HG03521 (cell line): ENCODE measurements around the gene C15orf61.

Source experiments
- ATAC-seq: cut with Tn5 transposase; IDR thresholded peaks from one replicate; pipeline ENCODE4 v1.9.1; 2021; ENCODE audit warnings: mild to moderate bottlenecking, moderate library complexity; ENCODE audit not compliant: unreplicated experiment

Gene C15orf61

DNA sequence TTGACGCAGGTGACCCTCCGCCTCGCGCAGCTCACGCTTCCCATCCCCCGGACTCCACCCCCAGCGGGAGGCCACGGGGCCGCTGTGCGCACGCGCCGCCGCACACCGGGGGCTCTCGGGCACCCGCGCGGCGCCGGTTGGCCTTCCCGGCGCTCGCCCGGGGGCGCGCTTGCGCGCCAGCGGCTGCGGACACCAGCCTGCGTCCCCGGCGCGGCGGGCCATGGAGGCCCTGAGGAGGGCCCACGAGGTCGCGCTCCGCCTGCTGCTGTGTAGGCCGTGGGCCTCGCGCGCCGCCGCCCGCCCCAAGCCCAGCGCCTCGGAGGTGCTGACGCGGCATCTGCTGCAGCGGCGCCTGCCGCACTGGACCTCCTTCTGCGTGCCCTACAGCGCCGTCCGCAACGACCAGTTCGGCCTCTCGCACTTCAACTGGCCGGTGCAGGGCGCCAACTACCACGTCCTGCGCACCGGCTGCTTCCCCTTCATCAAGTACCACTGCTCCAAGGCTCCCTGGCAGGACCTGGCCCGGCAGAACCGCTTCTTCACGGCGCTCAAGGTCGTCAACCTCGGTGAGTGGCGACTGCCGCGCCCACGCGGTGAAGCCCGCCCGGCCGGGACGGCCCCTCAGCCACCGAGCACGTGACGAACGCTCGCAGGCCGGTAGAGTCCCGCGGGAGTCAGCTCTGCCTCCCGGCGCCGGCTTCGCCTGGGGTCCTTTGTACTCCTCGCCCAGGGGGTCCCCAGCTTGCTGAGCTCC lies at the start of gene C15orf61:
TSS of gene C15orf61 (plus strand) at position 103 of the 754 bp plus-strand sequence. CDS start at position 221, 118 bp downstream.
- ATAC-seq = peak; percentile 72

DNA sequence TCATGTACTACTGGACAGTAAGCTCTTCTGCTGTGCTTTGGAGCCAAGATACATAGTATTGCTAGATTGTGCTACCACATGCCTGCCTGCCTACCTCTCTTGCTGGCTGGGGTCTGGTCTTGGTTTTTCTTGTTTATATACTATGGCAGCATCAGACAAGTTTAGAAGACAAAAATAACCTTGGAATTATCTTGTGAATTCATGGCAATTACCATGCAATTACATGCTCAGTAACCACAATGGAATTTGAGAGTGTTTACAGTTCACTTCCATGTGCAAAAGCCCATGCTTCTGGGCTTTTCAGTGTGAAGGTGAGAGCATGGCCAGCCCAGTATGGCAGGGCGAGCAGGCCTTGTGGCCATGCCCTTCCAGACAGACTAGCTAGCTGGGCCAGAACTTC lies 48.0 kb upstream of the C15orf61 start:
- ATAC-seq = no peak

DNA sequence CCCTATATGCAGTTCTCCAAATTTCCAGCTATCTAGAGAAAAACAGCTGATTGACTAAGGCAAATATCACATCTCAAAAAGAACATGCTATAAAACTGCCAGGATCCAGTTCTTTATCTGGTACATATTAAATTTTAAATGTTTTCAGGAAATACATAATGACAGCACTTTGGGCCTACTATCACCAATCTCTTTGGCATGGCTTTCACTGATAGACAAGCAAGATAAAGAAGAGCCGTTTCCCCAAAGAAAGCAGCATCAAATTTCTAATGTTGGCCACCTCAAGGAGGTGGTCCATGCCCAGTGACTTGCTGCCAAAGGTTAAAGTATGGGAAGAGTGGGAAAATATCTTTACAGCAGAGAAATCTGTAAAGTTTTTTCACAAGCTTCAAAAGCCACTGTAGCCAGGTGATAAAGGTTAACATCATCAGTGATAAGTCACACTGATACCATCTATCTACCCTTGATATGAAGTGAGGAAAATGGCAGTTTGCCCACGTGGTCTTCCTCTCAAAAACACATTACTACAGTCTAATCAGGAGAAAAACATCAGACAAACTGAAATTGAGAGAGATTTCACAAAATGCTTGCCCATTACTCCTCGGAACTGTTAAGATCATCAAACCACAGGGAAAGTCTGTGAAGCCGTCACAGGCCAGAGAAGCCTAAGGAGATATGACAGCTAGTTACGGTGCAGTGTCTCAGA lies 46.4 kb upstream of the C15orf61 start:
- ATAC-seq = no peak

DNA sequence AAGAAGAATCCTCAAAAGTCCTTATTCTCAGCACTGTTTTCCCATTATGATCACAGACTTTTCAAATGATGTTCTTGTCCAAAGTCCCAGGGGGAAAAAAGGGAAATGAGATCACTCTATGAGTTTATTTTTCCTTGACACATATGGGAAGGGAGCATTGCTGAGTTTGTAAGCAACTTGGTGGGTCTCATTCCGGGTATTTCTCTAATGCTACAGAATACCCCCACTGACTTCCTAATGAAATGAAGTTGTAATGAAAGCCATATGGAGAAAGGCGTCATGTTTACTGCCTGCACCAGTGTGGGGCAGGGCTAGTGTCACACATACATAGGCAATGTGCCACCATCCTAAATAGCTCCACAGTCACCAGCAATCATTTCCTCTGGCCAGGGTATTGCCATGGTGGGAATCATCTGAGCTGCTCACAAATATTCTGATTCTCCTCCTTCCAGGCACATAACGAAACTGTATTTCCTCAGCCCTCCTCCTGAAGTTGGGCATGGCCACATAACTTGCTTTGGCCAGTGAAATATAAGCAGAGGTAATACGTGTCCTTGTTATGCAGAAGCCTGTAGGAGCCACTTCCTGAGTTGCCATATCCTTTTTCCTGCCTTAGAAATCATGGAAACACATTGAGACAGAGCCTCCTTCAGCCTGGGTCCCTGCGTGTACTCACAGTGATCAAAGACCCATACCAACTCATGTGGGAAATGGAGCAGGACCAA lies 41.0 kb upstream of the C15orf61 start:
- no peak for ATAC-seq

DNA sequence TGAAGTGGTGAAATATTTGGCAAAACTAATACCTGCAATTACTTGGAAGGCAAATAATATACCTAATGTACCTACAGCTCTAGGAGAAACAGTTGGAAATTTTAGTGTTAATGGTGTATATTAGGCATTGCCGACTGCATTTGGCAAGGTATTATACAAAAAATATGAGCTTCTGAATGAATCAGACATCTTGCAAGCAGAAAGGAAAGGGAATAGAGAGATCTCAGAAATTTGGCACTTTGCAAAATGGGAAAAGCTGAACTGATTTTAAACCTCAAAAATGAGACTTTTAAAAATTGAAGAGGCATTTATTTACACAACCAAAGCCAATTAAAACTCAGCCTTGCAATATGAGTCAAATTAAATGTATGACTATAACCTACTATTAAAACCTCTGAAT lies 40.2 kb upstream of the C15orf61 start:
- no peak for ATAC-seq

DNA sequence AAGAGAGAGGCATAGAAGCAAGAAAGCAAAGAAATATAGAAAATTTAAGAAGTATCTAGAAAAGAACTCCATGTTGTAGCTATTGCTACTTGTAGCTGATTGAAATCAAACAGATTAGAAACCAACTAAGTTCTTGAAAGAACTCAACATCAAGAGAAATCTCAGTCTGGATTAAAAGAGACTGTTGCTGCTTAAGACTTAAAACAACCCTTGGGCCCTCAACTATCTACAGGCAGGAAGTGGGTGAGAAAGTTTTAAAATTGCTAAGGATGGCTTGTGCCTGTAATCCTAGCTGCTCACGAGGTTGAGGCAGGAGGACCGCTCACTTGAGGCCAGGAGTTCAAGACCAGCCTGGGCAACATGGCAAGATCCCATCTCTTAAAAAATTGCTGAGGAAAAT lies 39.3 kb upstream of the C15orf61 start:
- no peak for ATAC-seq

DNA sequence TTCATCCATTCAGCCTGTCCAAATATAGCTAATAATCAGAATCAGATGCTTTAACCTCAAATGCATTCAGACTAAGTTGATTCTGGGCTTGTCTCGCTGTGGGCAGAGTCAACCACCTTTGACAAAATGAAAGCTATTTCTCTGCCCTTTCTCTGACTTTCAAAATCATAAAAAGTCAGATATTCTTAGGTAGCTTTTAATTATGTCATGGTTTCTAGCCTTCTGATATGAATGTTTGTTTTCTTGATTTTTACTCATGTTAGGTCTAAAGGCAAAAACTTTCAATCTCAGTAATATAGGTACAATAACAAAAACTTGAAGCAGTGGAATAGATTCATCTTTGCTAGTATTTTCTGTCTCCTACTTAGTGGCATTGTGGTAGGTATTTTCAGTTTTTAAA lies 25.3 kb upstream of the C15orf61 start:
- no peak for ATAC-seq

DNA sequence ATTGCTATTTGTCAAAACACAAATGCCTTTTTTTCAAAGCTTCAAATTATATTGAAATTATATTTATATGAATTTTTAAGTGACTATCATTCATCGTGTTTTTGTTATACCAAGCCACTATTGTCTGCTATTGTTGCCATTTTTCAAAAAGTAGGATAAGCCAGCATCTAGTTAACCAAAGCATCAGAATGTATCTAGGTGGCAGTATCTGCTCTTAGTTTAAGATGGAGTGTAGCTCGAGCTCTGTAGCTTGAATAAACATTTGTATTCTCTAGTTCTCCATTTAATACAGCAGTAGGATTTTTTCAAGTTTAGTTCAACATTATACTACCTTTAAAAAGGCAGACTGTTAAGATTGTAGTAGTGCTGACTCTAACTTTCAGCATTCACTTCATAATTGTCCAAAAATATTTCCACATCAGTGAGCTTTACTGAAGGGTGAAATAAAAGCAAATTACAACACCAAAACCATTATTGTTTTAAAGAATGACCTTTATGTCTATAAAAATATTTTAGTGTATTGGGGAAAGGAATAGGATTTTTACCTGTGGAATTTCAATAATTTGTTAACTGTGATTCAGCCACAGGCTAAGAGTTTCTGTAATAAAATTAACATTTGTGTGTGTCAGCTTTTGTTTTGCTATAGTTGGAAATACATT lies 19.6 kb upstream of the C15orf61 start:
- no peak for ATAC-seq

DNA sequence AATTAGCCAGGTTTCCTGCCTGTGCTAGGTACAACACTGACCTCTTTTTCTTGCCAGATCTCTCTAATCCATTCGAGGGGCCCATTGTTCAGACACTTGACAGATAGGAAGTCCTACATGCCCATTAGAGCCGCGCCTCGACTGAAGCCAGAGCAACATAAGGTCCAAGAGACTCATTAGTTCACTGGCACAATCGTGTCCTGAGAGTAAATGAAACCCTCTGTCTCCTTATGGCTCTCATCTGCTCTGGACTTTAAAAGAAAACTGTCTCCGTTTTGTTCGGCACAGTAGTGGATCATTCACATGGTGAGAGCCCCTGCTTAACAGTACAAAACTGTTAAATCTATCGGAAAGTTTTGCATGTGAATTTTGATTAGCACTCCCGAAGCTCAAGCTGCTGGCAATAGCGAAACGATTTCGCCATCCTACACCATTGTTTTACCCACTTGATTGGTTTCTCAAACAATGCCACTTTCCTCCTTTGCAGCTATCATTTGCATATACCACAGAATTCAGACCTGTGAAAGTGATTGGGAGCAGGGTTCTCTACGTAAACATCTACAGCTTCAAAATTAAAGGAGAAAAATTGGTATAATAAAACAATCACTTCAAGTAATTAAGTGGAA lies 19.0 kb upstream of the C15orf61 start:
- no peak for ATAC-seq

DNA sequence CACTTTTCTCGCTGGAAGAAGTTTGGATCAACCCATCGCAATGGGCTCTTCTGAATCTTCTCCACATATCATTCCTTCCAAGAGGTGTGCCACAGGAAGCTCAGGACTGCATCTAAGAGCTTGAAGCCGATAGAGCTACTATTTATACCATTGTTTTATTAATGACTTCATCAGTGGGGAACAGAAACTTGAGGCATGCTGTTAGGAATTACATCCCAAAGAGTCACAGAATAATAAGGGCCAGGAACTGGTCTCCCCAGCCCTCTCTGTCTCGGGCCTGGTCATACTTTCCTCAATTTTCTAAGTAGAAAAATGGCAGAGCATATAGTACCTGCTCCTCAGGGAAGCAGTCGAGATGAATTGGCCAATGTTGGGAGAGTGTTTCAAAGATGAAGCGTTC lies 16.9 kb upstream of the C15orf61 start:
- no peak for ATAC-seq

DNA sequence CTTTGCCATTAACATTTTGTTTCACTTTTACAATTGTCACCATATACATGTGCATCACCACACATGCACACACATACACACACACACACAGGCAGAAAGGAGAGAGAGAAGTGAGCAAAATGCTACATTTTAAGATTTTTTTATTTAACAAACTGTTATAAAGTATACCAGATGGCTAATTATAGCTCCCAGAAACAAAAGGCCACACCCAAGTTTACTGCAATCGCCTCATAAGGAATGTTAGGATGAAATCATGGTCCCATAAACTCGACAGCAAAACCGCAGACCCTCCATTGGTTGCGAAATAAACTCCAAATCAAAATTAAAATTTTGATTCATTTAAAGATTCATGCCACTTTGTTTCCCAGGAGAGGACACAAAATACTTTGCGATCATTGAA lies 16.1 kb upstream of the C15orf61 start:
- no peak for ATAC-seq

DNA sequence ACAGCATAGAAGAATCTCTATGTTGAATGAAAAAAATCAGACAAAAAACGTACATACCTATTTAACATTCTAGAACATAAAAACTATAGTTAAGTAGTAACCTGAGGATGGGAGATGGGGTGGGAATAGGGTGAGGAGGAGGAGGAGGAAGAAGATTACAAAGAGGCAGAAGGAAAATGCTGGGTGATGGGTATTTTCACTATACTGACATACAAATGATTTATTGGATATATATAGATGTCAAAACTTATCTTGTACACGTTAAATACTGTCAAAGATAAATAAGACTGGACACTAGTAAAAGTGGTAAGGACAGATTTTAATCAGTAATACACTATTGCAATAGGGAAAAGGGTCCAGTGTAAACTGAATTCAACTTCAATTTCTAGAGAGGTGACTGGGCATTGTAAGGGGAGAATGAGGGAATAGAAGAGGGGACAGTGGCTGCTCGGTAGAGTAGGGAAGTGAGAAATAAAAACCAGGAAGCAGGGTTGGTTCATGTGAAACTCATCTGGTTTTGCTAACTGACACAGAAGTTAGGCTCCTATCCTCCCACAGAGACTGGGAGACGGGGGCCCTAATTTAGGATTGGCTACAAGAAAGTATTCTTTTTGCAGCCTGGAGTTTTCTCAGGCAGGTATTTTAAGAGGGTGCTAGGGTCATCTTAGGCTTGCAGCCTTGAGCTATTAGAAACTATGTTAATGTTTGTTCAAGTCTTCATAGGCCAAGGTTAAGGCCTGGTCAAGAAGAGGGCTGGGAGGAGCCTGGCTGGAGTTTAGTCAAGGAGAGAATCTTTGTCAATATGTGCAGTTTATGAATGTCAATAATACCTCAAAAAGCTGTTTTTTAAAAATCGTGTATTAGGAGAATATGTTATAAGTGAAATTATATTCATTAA lies 15.0 kb upstream of the C15orf61 start:
- no peak for ATAC-seq

DNA sequence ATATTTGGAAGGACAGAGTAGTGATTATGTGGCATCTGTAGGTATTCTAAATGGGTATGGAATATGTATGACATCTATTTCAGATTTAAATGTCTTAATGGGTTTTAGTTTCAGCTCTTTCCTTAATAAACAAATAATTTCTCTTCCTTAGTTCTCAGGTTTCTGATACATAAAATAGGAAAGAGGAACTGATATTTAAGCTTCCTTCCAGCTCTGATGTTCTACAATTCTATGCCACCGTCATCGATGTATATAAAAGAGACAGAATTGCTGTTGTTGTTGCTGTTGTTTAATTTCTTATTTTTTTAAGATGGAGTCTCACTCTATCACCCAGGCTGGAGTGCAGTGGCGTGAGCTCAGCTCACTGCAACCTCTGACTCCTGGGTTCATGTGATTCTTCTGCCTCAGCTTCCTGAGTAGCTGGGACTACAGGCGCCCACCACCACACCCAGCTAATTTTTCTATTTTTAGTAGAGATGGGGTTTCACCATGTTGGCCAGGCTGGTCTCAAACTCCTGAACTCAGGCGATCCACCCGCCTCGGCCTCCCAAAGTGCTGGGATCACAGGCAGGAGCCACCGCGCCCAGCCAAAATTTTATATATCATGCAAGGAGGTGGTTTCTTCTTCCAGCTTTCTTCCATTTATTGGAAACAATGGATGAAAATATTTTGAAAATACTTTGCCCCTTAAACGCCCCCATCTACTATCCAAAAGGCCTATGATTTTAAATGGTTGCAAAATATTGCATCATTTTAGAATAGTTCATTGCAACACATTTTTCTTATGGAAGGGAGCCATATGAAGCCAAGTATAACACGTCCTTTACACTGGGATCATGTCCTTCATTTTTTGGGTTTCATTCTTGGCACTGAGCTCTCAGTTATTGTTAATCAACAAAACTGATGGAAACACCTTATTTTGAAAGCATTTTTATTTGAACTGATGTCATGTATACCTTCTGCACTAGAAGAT lies 13.9 kb upstream of the C15orf61 start:
- ATAC-seq = no peak

DNA sequence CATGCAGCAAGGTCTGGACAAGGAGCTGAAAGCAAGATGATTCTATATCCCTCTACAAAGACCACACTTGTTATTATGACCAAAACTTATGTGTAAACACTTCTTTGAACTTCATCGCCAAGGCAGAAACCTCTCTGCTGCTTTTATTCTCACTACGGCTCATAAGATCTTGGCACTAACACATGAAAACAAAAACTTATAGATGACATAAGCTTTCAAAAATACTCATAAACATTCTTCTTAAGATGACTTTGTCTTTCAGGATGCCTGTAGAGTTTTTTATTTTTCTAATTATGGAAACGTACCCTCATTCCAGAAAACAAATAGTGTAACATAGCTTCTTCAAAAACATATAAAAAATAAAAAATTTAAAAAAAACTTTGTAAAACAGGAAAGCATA lies 12.5 kb upstream of the C15orf61 start:
- no peak for ATAC-seq

DNA sequence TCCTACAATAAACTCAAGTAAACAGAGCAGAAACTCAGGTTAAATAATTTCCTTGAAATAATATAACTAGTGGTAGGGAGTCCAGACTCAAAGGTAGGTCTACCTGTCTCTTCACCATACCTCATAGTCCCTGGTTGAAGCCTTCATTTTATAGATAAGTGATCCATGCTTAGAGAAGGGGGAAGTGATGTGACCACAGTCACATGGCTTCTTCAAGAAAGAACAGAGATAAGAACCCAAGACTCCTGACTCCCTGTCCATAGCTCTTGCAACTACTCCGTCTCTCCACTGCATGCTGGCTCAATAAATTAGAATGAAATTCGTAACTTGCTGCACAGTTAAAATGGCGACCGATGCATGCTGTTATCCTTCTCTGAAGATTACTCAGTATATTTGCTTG lies 11.0 kb upstream of the C15orf61 start:
- ATAC-seq = no peak

DNA sequence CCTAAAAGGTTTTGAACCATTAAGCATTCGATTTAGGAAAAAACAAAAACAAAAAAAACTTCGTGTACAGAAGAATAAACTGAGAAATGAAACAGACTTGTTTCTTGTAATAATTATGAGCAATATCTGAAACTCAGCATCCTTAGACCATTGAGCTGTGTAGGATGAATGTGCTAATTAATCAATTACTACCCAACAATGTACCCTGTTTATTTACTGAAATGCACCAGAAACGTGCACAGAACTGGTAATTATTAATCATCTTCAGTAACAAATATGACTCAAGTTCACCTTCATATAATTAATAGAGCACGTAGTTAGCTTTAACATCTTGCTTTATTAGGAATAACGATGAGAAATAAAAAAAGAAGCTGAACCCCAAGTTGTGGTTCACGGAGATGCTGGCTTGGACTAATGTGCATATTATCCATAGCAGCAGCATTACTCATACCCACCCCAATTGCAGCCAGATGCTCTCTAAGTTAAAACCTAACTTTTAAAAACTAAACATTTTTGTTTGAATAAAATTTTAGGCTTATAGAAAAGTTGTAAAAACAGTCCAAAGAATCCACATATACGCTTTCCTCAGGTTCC lies 10.2 kb upstream of the C15orf61 start:
- ATAC-seq = no peak

DNA sequence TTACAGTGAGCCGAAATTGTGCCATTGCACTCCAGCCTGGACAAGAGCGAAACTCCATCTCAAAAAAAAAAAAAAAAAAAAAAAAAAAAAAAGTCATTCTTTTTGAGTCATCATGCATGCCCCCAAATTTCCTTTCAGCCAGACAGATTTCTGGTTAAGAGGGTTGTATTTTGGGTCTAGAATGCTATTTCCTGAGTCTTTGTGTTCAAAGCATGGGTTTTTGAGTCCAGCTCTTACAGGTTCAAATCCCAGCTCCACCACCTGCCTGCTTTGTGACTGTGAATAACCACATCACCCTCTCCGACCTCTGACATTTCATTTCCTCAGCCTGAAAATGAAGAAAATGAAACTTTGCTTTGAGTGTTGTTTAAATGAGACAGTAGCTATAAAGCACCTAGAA lies 9.3 kb upstream of the C15orf61 start:
- no peak for ATAC-seq

DNA sequence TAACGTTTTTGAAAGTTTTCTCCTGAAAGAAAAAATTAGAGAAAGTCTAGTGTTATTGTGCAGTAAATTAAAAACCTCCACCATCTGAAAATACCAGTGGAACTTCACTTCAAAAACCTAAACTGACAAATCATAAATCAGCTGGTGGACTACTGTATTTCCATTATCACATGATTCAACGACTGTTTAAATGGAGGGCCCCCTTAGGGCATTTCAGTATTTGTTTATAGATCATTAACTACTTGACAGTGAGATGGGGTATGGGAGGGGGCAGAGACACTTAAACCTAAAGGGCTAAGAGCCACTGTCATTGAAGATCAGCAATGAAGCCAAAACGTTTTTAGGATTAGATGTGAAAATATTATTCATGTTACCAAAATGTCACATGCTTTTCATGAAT lies 8.8 kb upstream of the C15orf61 start:
- ATAC-seq = no peak
